Stromal cell of bone marrow (primary cell): ENCODE results near the gene SPAG16.

Experiments
- DNase-seq: peaks from one replicate; pipeline ENCODE4 v3.0.0-alpha.2; 2012; ENCODE audit warnings: low read depth

SPAG16 gene

DNA sequence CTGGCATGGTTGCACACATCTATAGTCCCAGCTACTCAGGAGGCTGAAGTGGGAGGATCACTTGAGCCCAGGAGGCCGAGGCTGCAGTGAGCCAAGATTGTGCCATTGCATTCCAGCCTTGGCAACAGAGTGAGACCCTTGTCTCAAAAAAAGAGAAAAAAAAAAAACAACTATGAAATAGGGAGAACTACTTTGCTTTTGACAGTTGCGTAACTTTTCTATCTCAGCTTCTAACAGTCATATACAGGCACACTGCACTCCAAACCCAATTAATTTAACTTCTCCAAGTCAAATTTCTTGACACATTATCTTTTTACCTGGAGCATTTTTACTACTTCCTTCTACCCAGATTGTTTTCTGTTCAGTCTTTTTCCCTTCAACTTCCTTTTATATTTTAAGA is 1102.5 kb downstream of the SPAG16 start:
- DNase-seq, result no peak

GRCh38 chr2:214389334-214389733 is 1105.1 kb downstream of the SPAG16 start:
- DNase-seq, result no peak

DNA sequence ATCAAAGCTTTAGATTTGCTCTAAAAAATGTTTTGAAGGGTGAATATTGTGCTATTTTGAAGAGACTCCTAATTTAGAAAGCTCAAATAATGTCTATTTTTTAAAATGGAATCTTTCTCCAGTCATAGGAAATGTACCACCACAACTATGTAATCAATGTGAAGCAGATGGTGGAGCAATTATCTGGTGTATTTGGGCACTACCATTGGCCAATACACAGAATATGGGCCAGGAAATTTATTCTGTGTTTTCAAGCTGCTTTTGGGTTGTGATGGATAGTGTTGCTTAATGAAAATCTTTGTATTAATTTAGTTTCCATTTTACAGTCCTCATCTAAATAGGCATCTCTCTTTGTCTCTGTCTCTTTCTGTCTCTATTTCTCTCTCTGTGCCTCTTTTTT is 1109.5 kb downstream of the SPAG16 start:
- DNase-seq, result no peak

GRCh38 chr2:214395040-214395439 is 1110.8 kb downstream of the SPAG16 start:
- no peak for DNase-seq

GRCh38 chr2:214401580-214401979 is 1117.3 kb downstream of the SPAG16 start:
- DNase-seq, result no peak

DNA sequence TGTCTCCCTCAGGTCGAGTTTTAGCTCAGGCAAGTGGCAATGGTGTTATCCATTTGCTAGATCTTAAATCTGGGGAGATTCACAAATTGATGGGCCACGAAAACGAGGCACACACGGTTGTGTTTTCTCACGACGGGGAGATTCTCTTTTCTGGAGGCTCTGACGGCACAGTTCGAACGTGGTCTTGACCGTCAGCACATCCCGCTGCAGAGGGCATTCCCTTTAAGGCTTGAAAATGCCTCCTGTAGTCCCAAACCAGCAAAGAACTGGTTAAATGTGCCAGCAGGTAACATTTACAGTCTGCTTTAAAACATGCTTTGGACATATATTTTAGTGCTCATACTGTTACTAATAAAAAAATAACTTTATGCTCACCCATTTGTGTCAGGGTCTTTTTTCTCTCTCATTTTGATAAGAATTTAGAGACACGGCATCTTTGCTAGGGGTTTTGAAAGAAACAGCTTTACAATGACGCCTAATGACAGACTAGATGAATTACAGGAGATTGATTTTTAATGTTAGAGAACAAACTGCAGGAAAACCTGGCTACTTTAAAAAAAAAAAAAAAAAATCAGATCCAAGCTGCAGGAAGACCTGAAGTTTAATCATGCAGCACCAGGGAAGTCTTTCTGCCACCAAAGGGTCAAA is 1126.0 kb downstream of the SPAG16 start:
- DNase-seq, result no peak

- DNase-seq, result peak; percentile 50
Measured at GRCh38 chr2:214410918-214411554, 1126.8 kb downstream of the SPAG16 start, which contains the start of gene VWC2L. Gene VWC2L, plus strand, starts transcription at chr2:214411054. Its CDS starts 3,140 bp downstream, at chr2:214414194.

DNA sequence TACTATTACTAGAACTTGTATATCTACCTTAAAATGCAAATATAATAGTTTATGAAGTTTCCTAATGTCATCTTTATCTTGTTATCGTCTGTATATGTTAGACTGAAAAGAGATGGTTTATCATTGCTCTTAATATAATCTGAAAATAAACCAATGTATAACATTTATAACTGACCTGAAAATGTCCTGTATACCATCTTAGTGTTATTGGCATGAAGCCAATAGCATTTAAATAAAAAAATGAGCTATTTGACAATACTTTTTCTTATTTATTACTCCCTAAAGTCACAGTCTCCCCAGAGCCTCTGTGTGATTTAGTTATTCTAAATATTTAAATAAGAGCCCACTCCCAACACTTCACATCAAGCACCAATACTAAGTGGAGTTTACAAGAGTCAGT is 1128.4 kb downstream of the SPAG16 start:
- no peak for DNase-seq

DNA sequence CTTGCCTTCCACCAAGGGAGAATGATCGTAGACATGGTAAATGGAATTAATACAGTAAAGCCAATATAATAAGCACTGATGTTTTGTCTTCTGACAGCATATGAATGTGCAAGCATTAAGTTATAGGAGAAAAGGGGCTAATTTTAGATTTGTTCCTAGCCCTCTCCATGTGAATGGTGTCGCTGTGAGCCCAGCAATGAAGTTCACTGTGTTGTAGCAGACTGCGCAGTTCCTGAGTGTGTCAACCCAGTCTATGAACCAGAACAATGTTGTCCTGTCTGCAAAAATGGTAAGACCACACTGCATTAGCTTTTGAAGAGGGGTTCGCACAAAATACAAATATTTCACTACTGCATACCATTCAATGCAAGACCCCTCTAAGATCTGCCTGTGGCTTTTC is 1152.2 kb downstream of the SPAG16 start:
- no peak for DNase-seq

DNA sequence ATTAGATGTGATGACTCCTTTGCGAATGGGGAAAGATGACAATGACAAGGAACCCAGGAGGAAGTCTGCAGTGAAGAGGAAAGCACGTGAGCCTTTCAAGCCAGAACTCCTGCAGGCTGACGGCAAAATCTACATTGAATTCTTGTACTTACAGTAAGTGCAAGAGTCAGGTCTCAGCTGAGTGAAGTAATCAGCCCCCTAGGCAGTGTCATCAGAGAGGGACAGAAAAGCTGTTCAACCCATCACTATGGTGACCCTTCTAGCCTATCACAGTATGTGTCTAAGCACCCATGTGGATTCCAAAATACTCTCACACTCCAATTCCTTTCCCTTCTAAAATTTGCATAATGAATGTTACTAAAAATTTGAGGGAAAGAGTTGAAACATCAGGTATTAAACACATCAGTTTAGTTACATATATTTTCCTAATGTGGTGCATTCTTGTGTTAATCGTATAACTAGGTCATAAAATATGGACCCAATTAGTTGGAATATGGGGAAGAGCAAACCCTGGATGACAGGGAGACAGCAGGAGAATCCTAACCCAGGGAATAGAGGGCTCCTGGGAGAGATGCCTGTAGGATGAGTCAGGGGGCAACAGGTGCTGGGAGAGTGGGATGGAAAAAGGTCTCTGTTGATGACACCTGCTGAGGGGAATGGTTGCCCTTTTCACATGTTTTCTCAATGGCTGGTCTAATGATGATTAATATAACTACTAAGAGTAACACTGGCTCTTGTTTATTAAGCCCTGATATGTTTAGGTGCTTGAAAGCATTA is 1166.0 kb downstream of the SPAG16 start:
- DNase-seq, result no peak

DNA sequence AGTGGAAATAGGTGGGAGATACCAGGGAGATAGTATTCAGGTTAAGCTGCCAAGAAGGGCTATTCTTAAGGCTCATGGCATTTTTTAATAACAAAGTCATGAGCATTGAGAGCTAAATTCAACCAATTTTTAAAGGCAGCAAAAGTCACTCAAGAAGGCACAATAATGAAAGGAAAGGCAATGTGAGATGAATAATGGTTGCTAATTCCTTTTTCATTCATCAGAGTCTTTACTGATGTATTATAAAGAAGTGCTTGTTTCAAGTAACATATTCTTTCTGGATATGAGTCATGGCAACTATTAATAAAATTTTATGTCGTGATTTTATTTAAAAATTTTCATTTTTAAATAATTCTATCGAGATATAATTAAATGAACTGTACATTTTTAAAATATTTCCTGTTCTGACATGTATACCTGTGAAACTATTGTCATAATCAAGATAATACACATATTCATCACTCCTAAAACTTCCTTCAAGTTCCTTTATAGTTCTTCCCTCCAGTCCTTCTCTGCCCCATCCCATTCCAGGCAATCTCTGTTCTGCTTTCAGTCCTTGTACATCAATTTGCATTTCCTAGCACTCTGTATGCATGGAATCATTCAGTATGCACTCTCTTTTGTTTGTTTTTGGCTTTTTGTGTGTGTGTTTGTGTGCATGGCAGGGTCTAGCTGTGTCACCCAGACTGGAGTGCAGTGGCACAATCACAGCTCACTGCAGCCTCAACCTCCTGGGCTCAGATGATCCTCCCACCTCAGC is 1167.4 kb downstream of the SPAG16 start:
- no peak for DNase-seq
